B cell (primary cell): ENCODE data around the gene FMN1. TPM values are rescaled to one million over a fixed set of nuclear protein-coding genes. Genes with fewer than 3 reads are reported as not detected.

Source experiments
- ATAC-seq: fragments of 200-7000 bp; cut with Tn5 transposase; one replicate; pipeline ENCODE4 v1.10.0; 2021; ENCODE audit warnings: low read depth, mild to moderate bottlenecking, moderate number of reproducible peaks, moderate library complexity
- CTCF ChIA-PET: fragments of 350-600 bp; sonication (Branson Sonifier 250); formaldehyde crosslinking; loops from one replicate; lab custom pipeline; 2021; ENCODE audit warnings: antibody characterized with exemption, inconsistent platforms; lab: Charles Lee
- POLR2A ChIA-PET: fragments of 350-600 bp; sonication (Branson Sonifier 250); formaldehyde crosslinking; loops from one replicate; lab custom pipeline; 2021; ENCODE audit warnings: antibody characterized with exemption; lab: Charles Lee
- DNase-seq: peaks from one replicate; pipeline ENCODE4 v3.0.0; 2013
- H2AFZ ChIP-seq: 2 replicates; pipeline ENCODE4 v1.6.1; 2012; ENCODE audit warnings: mild to moderate bottlenecking, low read depth, low read length; ENCODE audit not compliant: insufficient read depth, poor library complexity, severe bottlenecking
- H3K27ac ChIP-seq, 2 donors: 1 replicate in 1 of 2; 2 replicates in 1 of 2; pipeline ENCODE4 v1.5.1; 2012 to 2013; ENCODE audit warnings: low read length in 2 of 2, mild to moderate bottlenecking in 2 of 2, moderate library complexity in 1 of 2
- H3K27me3 ChIP-seq, 4 experiments: fragments of 200-600 bp in 1 of 4; sonication (generic) in 1 of 4; replicated peaks in 1 of 4; 1 replicate in 2 of 4; 2 replicates in 2 of 4; pipeline versions ENCODE4 v1.6.1 to v1.7.0; 2013 to 2016; ENCODE audit warnings: low read length in 3 of 4, mild to moderate bottlenecking in 2 of 4, mixed read lengths in 1 of 4, moderate library complexity in 1 of 4; ENCODE audit not compliant: insufficient read depth in 4 of 4, control insufficient read depth in 3 of 4; ENCODE audit errors: control extremely low read depth in 1 of 4
- H3K36me3 ChIP-seq, 2 experiments: replicated peaks in 1 of 2; 1 replicate in 1 of 2; 2 replicates in 1 of 2; pipeline versions ENCODE4 v1.6.1 to v1.7.1; 2013; ENCODE audit warnings: low read length in 1 of 2; ENCODE audit not compliant: insufficient read depth in 2 of 2, control insufficient read depth in 1 of 2; ENCODE audit errors: control extremely low read depth in 1 of 2, extremely low read depth in 1 of 2
- H3K4me1 ChIP-seq, 2 donors: fragments of 200-600 bp in 1 of 2; sonication (generic) in 1 of 2; 1 replicate in 1 of 2; 2 replicates in 1 of 2; pipeline versions ENCODE4 v1.5.1 to v1.6.1; 2013 to 2017; ENCODE audit warnings: low read length in 2 of 2; ENCODE audit not compliant: control insufficient read depth in 2 of 2, insufficient read depth in 2 of 2
- H3K4me2 ChIP-seq: replicated peaks from 2 replicates; pipeline ENCODE3; 2012; ENCODE audit warnings: mild to moderate bottlenecking, low read depth, low read length; ENCODE audit not compliant: poor library complexity, severe bottlenecking
- H3K4me3 ChIP-seq, 5 experiments: fragments of 200-600 bp in 1 of 5; sonication (generic) in 1 of 5; 1 replicate in 3 of 5; 2 replicates in 2 of 5; pipeline versions ENCODE4 v1.5.1 to v1.7.0; 2011 to 2016; ENCODE audit warnings: low read length in 4 of 5, mild to moderate bottlenecking in 4 of 5, low read depth in 2 of 5, control low read depth in 1 of 5, moderate library complexity in 1 of 5; ENCODE audit not compliant: insufficient read depth in 1 of 5; ENCODE audit errors: control extremely low read depth in 1 of 5, extremely low read depth in 1 of 5
- H3K79me2 ChIP-seq: fragments of 200-600 bp; sonication (generic); one replicate; pipeline ENCODE4 v1.6.0; 2016; ENCODE audit warnings: low read length; ENCODE audit not compliant: control insufficient read depth, insufficient read depth
- H3K9ac ChIP-seq: fragments of 200-600 bp; sonication (generic); 2 replicates; pipeline ENCODE4 v1.6.1; 2017; ENCODE audit warnings: mild to moderate bottlenecking, low read length, moderate library complexity
- H3K9me3 ChIP-seq, 3 donors: one replicate each; pipeline versions ENCODE4 v1.6.1 to v1.7.1; 2013; ENCODE audit warnings: low read length in 2 of 3; ENCODE audit not compliant: control insufficient read depth in 2 of 3, insufficient read depth in 1 of 3; ENCODE audit errors: control extremely low read depth in 1 of 3
- H4K20me1 ChIP-seq: 2 replicates; pipeline ENCODE4 v1.6.0; 2012; ENCODE audit warnings: mild to moderate bottlenecking, low read length; ENCODE audit not compliant: insufficient read depth, control insufficient read depth, poor library complexity, severe bottlenecking
- H3K27ac Mint-ChIP-seq: one replicate; pipeline ENCODE4 v1.8.0; 2021; ENCODE audit warnings: mixed read lengths
- H3K27me3 Mint-ChIP-seq: one replicate; pipeline ENCODE4 v1.8.0; 2021; ENCODE audit warnings: mixed read lengths
- H3K4me1 Mint-ChIP-seq: one replicate; pipeline ENCODE4 v1.8.0; 2021; ENCODE audit warnings: mixed read lengths
- H3K4me3 Mint-ChIP-seq: one replicate; pipeline ENCODE4 v1.8.0; 2021; ENCODE audit warnings: mixed read lengths
- H3K9me3 Mint-ChIP-seq: one replicate; pipeline ENCODE4 v1.8.0; 2022; ENCODE audit warnings: mixed read lengths; ENCODE audit not compliant: insufficient read depth
- EZH2 ChIP-seq: IDR thresholded peaks from 2 replicates; pipeline ENCODE4 v1.6.1; 2012; ENCODE audit warnings: borderline replicate concordance, low read depth, mild to moderate bottlenecking, moderate library complexity, low read length; ENCODE audit not compliant: insufficient read depth, poor library complexity, severe bottlenecking
- WGBS: methylation state at CpG from one replicate; pipeline ENCODE4 v1.1.5; 2013; ENCODE audit warnings: missing lambda C conversion rate; ENCODE audit not compliant: insufficient coverage; 5-methylcytosine and 5-hydroxymethylcytosine counted together
- intact Hi-C: fragments of 100-400 bp; cut with micrococcal nuclease; formaldehyde crosslinking; loops from one replicate; pipeline ENCODE4 v1.10.0; 2022
- polyA plus RNA-seq: library from polyadenylated mRNA; depleted of rRNA; stranded (reverse); fragments of >200 nt; gene quantifications from 2 replicates; pipeline ENCODE4 v1.2.3, GENCODE V29; 2012
- total RNA-seq, 2 donors: library from RNA; stranded (reverse); fragments of 120-200 nt in 1 of 2; gene quantifications; 1 replicate in 1 of 2; 2 replicates in 1 of 2; pipeline versions ENCODE4 v1.2.3 to v1.2.4, GENCODE V29; 2013 to 2022
- TF ChIP-seq, protein P1 (sequence below): fragments of 200-600 bp; IDR thresholded peaks from one replicate; pipeline ENCODE4 v1.8.0; 2022; ENCODE audit warnings: antibody characterized with exemption, mild to moderate bottlenecking

FMN1 gene
- total and polyA plus RNA-seq, 2 donors (not counting 1 experiment from before 2014, with no cell fraction given) = 0.21 to 0.96 TPM

DNA sequence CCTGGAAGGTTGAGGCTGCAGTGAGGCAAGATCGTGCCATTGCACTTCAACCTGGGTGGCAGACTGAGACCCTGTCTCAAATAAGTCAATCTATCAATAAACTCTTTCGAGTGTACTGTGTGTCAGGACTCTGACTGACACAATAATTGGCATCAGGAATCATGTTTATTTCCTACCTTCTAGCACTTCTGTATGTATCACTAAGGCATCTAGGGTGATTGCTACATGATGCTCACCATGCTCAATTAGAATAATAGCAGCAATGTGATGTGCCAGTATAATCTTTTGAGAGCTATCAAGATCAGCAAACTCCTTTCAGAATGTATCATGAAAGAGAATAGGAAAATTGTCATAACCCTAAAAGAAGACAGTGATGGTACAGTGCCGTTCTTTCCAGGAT lies 95.3 kb downstream of the FMN1 start:
- H3K4me3 ChIP-seq = no peak overlapping the region
- DNase-seq (no peak), ATAC-seq (no peak)
- POLR2A ChIA-PET = no interaction called here
- TF ChIP-seq, protein P1, sequence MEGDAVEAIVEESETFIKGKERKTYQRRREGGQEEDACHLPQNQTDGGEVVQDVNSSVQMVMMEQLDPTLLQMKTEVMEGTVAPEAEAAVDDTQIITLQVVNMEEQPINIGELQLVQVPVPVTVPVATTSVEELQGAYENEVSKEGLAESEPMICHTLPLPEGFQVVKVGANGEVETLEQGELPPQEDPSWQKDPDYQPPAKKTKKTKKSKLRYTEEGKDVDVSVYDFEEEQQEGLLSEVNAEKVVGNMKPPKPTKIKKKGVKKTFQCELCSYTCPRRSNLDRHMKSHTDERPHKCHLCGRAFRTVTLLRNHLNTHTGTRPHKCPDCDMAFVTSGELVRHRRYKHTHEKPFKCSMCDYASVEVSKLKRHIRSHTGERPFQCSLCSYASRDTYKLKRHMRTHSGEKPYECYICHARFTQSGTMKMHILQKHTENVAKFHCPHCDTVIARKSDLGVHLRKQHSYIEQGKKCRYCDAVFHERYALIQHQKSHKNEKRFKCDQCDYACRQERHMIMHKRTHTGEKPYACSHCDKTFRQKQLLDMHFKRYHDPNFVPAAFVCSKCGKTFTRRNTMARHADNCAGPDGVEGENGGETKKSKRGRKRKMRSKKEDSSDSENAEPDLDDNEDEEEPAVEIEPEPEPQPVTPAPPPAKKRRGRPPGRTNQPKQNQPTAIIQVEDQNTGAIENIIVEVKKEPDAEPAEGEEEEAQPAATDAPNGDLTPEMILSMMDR = no peak
- no peak for TF ChIP-seq EZH2
- no peaks in the 10 kb centered on the region for H3K4me1 Mint-ChIP-seq
- no peak overlapping the region for H3K27ac Mint-ChIP-seq
- H4K20me1 ChIP-seq = no peaks in the 10 kb centered on the region
- 82% methylated on average over 2 of the region's 3 CpGs for WGBS
- CTCF ChIA-PET = no interaction called here
- no peak overlapping the region for H3K9ac ChIP-seq
- H3K4me1 ChIP-seq = no peaks in the 10 kb centered on the region
- H3K36me3 ChIP-seq = no peaks in the 10 kb centered on the region
- no peak overlapping the region for H3K4me3 Mint-ChIP-seq
- H3K27me3 Mint-ChIP-seq = peaks cover 8% of the 10 kb centered on the region
- no peaks in the 10 kb centered on the region for H3K27me3 ChIP-seq
- peaks cover 0 to 1% (median 0%) of the 10 kb centered on the region in 3 donors for H3K9me3 ChIP-seq
- intact Hi-C loops = no loop called here
- no peak overlapping the region for H3K27ac ChIP-seq
- H3K4me2 ChIP-seq = no peak overlapping the region
- no peaks in the 10 kb centered on the region for H3K9me3 Mint-ChIP-seq
- H3K79me2 ChIP-seq = no peaks in the 10 kb centered on the region
- no peak overlapping the region for H2AFZ ChIP-seq

GRCh38 chr15:33098094-33099058 lies 96.1 kb downstream of the FMN1 start:
- WGBS = 64% methylated on average over 3 of the region's 7 CpGs
- peaks cover 0 to 1% (median 0%) of the 10 kb centered on the region in 3 donors for H3K9me3 ChIP-seq
- no peaks in the 10 kb centered on the region for H3K27me3 ChIP-seq
- H3K4me3 Mint-ChIP-seq = no peak overlapping the region
- POLR2A ChIA-PET = no interaction called here
- no peak for DNase-seq
- CTCF ChIA-PET = interaction anchor here (0.5 kb wide), 1 partner anchor 255 kb away, joined by 3 read pairs; no protein-coding TSS in a partner anchor
- no peak for ATAC-seq
- intact Hi-C loops = no loop called here
- no peak overlapping the region for H3K4me2 ChIP-seq
- H2AFZ ChIP-seq = no peak overlapping the region
- no peak overlapping the region for H3K9ac ChIP-seq
- no peak overlapping the region for H3K4me3 ChIP-seq
- no peaks in the 10 kb centered on the region for H3K4me1 ChIP-seq
- H3K79me2 ChIP-seq = no peaks in the 10 kb centered on the region
- H3K27me3 Mint-ChIP-seq = peaks cover 10% of the 10 kb centered on the region
- H3K27ac Mint-ChIP-seq = no peak overlapping the region
- no peaks in the 10 kb centered on the region for H3K9me3 Mint-ChIP-seq
- H4K20me1 ChIP-seq = no peaks in the 10 kb centered on the region
- H3K4me1 Mint-ChIP-seq = no peaks in the 10 kb centered on the region
- H3K36me3 ChIP-seq = no peaks in the 10 kb centered on the region
- TF ChIP-seq EZH2 = no peak
- TF ChIP-seq, protein P1 = no peak
- H3K27ac ChIP-seq = no peak overlapping the region
